H9 (cell line): ENCODE data around the gene ATP12A. TPM values are rescaled to one million over a fixed set of nuclear protein-coding genes. Genes with fewer than 3 reads are reported as not detected.

Experiments
- DNase-seq: peaks from one replicate; pipeline ENCODE4 v3.0.0-alpha.2; 2017
- H2AFZ ChIP-seq: one replicate; pipeline ENCODE4 v1.6.1; 2013; ENCODE audit warnings: mild to moderate bottlenecking, low read length, control low read depth, moderate library complexity
- H2AK5ac ChIP-seq: 2 replicates; pipeline ENCODE4 v1.6.1; 2013; ENCODE audit warnings: low read length, control low read depth, mixed read lengths; ENCODE audit not compliant: insufficient read length
- H2BK120ac ChIP-seq: one replicate; pipeline ENCODE4 v1.6.1; 2013; ENCODE audit warnings: low read depth, mild to moderate bottlenecking, low read length, control low read depth, inconsistent platforms; ENCODE audit not compliant: poor library complexity, severe bottlenecking
- H2BK12ac ChIP-seq: 2 replicates; pipeline ENCODE4 v1.6.1; 2013; ENCODE audit warnings: low read length, control low read depth, mixed read lengths, low read depth; ENCODE audit not compliant: insufficient read length
- H2BK15ac ChIP-seq: 2 replicates; pipeline ENCODE4 v1.6.1; 2013; ENCODE audit warnings: low read depth, low read length, control low read depth
- H2BK20ac ChIP-seq: one replicate; pipeline ENCODE4 v1.6.1; 2013; ENCODE audit warnings: low read depth, mild to moderate bottlenecking, low read length, control low read depth, inconsistent platforms; ENCODE audit not compliant: poor library complexity, severe bottlenecking
- H2BK5ac ChIP-seq: 2 replicates; pipeline ENCODE4 v1.6.1; 2013; ENCODE audit warnings: low read length, control low read depth, mixed read lengths; ENCODE audit not compliant: insufficient read length
- H3K14ac ChIP-seq: 2 replicates; pipeline ENCODE4 v1.6.1; 2013; ENCODE audit warnings: low read length, control low read depth; ENCODE audit not compliant: insufficient read depth
- H3K18ac ChIP-seq: 2 replicates; pipeline ENCODE4 v1.6.1; 2013; ENCODE audit warnings: low read depth, mild to moderate bottlenecking, mixed read lengths, low read length, control low read depth; ENCODE audit not compliant: insufficient read length
- H3K23ac ChIP-seq: 2 replicates; pipeline ENCODE4 v1.6.1; 2013; ENCODE audit warnings: low read length, control low read depth, mixed read lengths, low read depth; ENCODE audit not compliant: insufficient read length
- H3K23me2 ChIP-seq: 2 replicates; pipeline ENCODE4 v1.6.1; 2013; ENCODE audit warnings: low read depth, mild to moderate bottlenecking, mixed read lengths, low read length, control low read depth; ENCODE audit not compliant: insufficient read length, poor library complexity, severe bottlenecking
- H3K27ac ChIP-seq: 2 replicates; pipeline ENCODE4 v1.5.1; 2013; ENCODE audit warnings: low read length, control low read depth, mixed read lengths, low read depth; ENCODE audit not compliant: insufficient read length
- H3K27me3 ChIP-seq: 2 replicates; pipeline ENCODE4 v1.6.1; 2013; ENCODE audit warnings: low read length, control low read depth, inconsistent platforms; ENCODE audit not compliant: insufficient read depth
- H3K4ac ChIP-seq: 2 replicates; pipeline ENCODE4 v1.6.1; 2013; ENCODE audit warnings: low read depth, mild to moderate bottlenecking, control low read depth, inconsistent platforms, low read length, moderate library complexity
- H3K4me1 ChIP-seq: 2 replicates; pipeline ENCODE4 v1.6.1; 2013; ENCODE audit warnings: low read length, control low read depth, inconsistent platforms; ENCODE audit not compliant: insufficient read depth
- H3K4me2 ChIP-seq: 2 replicates; pipeline ENCODE4 v1.6.1; 2013; ENCODE audit warnings: low read length, control low read depth, mixed read lengths; ENCODE audit not compliant: insufficient read length, insufficient read depth
- H3K56ac ChIP-seq: 2 replicates; pipeline ENCODE4 v1.6.1; 2013; ENCODE audit warnings: low read depth, mild to moderate bottlenecking, mixed read lengths, low read length, control low read depth; ENCODE audit not compliant: insufficient read length
- H3K79me1 ChIP-seq: 2 replicates; pipeline ENCODE4 v1.6.1; 2013; ENCODE audit warnings: low read depth, mild to moderate bottlenecking, moderate library complexity, low read length, control low read depth, inconsistent platforms; ENCODE audit not compliant: insufficient read depth, poor library complexity, severe bottlenecking
- H3K79me2 ChIP-seq: 2 replicates; pipeline ENCODE4 v1.6.1; 2013; ENCODE audit warnings: low read length, control low read depth, inconsistent platforms; ENCODE audit not compliant: insufficient read depth
- H3K9ac ChIP-seq: 2 replicates; pipeline ENCODE4 v1.6.1; 2013; ENCODE audit warnings: low read length, control low read depth, mixed read lengths; ENCODE audit not compliant: insufficient read length; ENCODE audit errors: extremely low read depth
- H3K9me3 ChIP-seq: one replicate; pipeline ENCODE4 v1.6.1; 2013; ENCODE audit warnings: low read depth, low read length, inconsistent platforms; ENCODE audit not compliant: control insufficient read depth
- H3T11ph ChIP-seq: one replicate; pipeline ENCODE4 v1.6.1; 2013; ENCODE audit warnings: mild to moderate bottlenecking, low read length, control low read depth, inconsistent platforms
- H4K20me1 ChIP-seq: one replicate; pipeline ENCODE4 v1.6.1; 2013; ENCODE audit not compliant: control insufficient read depth, insufficient read length, insufficient read depth
- H4K5ac ChIP-seq: 2 replicates; pipeline ENCODE4 v1.6.1; 2013; ENCODE audit warnings: low read depth, mild to moderate bottlenecking, mixed read lengths, low read length, control low read depth; ENCODE audit not compliant: insufficient read length
- H4K8ac ChIP-seq: replicated peaks from 2 replicates; pipeline ENCODE4 v1.6.1; 2013; ENCODE audit warnings: low read length, control low read depth, mixed read lengths, low read depth; ENCODE audit not compliant: insufficient read length
- H4K91ac ChIP-seq: 2 replicates; pipeline ENCODE4 v1.6.1; 2013; ENCODE audit warnings: low read depth, mild to moderate bottlenecking, moderate library complexity, mixed read lengths, low read length, control low read depth; ENCODE audit not compliant: insufficient read length
- H3K27ac Mint-ChIP-seq, 3 experiments: 2 replicates in 2 of 3; 3 replicates in 1 of 3; pipeline ENCODE4 v1.8.0; 2020 to 2021; ENCODE audit warnings: mixed read lengths in 3 of 3, mild to moderate bottlenecking in 1 of 3, moderate library complexity in 1 of 3
- H3K27me3 Mint-ChIP-seq: 2 replicates; pipeline ENCODE4 v1.8.0; 2021; ENCODE audit warnings: low read depth, mild to moderate bottlenecking, moderate library complexity, mixed read lengths
- H3K36me3 Mint-ChIP-seq, 3 experiments: 2 replicates in 2 of 3; 3 replicates in 1 of 3; pipeline ENCODE4 v1.8.0; 2020 to 2021; ENCODE audit warnings: low read depth in 3 of 3, mixed read lengths in 3 of 3; ENCODE audit not compliant: insufficient read depth in 1 of 3
- H3K4me1 Mint-ChIP-seq, 2 experiments: 2 replicates each; pipeline ENCODE4 v1.8.0; 2020; ENCODE audit warnings: mixed read lengths in 2 of 2
- H3K4me3 Mint-ChIP-seq, 2 experiments: 2 replicates in 1 of 2; 3 replicates in 1 of 2; pipeline ENCODE4 v1.8.0; 2020 to 2021; ENCODE audit warnings: mild to moderate bottlenecking in 2 of 2, mixed read lengths in 2 of 2, moderate library complexity in 1 of 2
- H3K9me3 Mint-ChIP-seq, 2 experiments: 2 replicates in 1 of 2; 3 replicates in 1 of 2; pipeline ENCODE4 v1.8.0; 2020; ENCODE audit warnings: mild to moderate bottlenecking in 2 of 2, mixed read lengths in 2 of 2, moderate library complexity in 1 of 2
- whole genome bisulfite sequencing: extraction: QIAGEN DNeasy Blood & Tissue Kit; methylation state at CpG from one replicate; pipeline ENCODE4 v1.1.7; 2013; ENCODE audit warnings: missing lambda C conversion rate, low lambda C conversion rate, mixed read lengths; ENCODE audit not compliant: insufficient read length; ENCODE audit errors: extremely low coverage; 5-methylcytosine and 5-hydroxymethylcytosine counted together
- total RNA-seq: library from RNA; stranded (reverse); gene quantifications from 2 replicates; pipeline ENCODE4 v1.2.1, GENCODE V29; 2021
- TF ChIP-seq, protein P1 (sequence below): fragments of 200-600 bp; sonication (generic); conservative IDR thresholded peaks from 3 replicates; pipeline ENCODE4 v1.8.0; 2021; ENCODE audit warnings: antibody characterized with exemption, mild to moderate bottlenecking

ATP12A gene
- total RNA-seq, 1 experiment from 2014 or later: 0.94 TPM

GRCh38 chr13:24740014-24740890 is 60.0 kb downstream of the ATP12A start:
- Mint-ChIP-seq H3K27me3 (peaks cover 33% of the 10 kb centered on the region), H3K4me3 (no peak overlapping the region), H3K4me1 (peaks cover 11% of the 10 kb centered on the region in 2 experiments), H3K9me3 (no peaks in the 10 kb centered on the region; a peak in 2 of 5 replicates), H3K36me3 (no peaks in the 10 kb centered on the region; a peak in 2 of 7 replicates), H3K27ac (no peak overlapping the region; a peak in 2 of 7 replicates)
- Histone ChIP-seq H3K9me3 (no peaks in the 10 kb centered on the region), H3K23me2 (no peaks in the 10 kb centered on the region), H3K27me3 (peaks cover 12% of the 10 kb centered on the region; the same call in 1 of the 2 replicates), H3K18ac (no peak overlapping the region), H2BK20ac (no peak overlapping the region), H2AK5ac (no peak overlapping the region), H3K79me1 (no peaks in the 10 kb centered on the region), H4K20me1 (no peaks in the 10 kb centered on the region), H4K8ac (no peak overlapping the region), H3K4me2 (no peak overlapping the region), H2AFZ (no peak overlapping the region), H3K9ac (no peak overlapping the region), H2BK12ac (no peak overlapping the region), H3K23ac (no peak overlapping the region), H2BK5ac (no peak overlapping the region), H3K4ac (no peak overlapping the region), H3K14ac (no peak overlapping the region), H4K5ac (no peak overlapping the region), H3K4me1 (no peaks in the 10 kb centered on the region), H2BK15ac (no peak overlapping the region), H3T11ph (no peak overlapping the region), H4K91ac (no peak overlapping the region), H3K56ac (no peak overlapping the region), H3K27ac (no peak overlapping the region), H3K79me2 (no peaks in the 10 kb centered on the region), H2BK120ac (no peak overlapping the region)
- WGBS: no CpG with 5 or more reads among the region's 12 CpGs
- no peak for DNase-seq
- TF ChIP-seq, protein P1, sequence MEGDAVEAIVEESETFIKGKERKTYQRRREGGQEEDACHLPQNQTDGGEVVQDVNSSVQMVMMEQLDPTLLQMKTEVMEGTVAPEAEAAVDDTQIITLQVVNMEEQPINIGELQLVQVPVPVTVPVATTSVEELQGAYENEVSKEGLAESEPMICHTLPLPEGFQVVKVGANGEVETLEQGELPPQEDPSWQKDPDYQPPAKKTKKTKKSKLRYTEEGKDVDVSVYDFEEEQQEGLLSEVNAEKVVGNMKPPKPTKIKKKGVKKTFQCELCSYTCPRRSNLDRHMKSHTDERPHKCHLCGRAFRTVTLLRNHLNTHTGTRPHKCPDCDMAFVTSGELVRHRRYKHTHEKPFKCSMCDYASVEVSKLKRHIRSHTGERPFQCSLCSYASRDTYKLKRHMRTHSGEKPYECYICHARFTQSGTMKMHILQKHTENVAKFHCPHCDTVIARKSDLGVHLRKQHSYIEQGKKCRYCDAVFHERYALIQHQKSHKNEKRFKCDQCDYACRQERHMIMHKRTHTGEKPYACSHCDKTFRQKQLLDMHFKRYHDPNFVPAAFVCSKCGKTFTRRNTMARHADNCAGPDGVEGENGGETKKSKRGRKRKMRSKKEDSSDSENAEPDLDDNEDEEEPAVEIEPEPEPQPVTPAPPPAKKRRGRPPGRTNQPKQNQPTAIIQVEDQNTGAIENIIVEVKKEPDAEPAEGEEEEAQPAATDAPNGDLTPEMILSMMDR: no peak
